Liver (tissue), 3 donors: ENCODE measurements around the gene PDLIM5.

ENCODE experiments used
- ATF3 ChIP-seq: IDR thresholded peaks from 2 replicates; pipeline ENCODE4 v1.6.1; 2016; ENCODE audit warnings: antibody characterized with exemption
- CTCF ChIP-seq: fragments of 150-350 bp; IDR thresholded peaks from 2 replicates; pipeline ENCODE4 v1.5.1; 2017; ENCODE audit warnings: improper control_type of control experiment, low read depth, low read length; ENCODE audit not compliant: missing input control
- EGR1 ChIP-seq, 2 donors: IDR thresholded peaks; 2 replicates each; pipeline ENCODE4 v1.6.1; 2016 to 2018; ENCODE audit warnings: antibody characterized with exemption in 2 of 2, low read depth in 2 of 2
- GABPA ChIP-seq, 2 donors: IDR thresholded peaks in 1 of 2; conservative IDR thresholded peaks in 1 of 2; 2 replicates each; pipeline ENCODE4 v1.6.1; 2016; ENCODE audit warnings: antibody characterized with exemption in 2 of 2, mild to moderate bottlenecking in 1 of 2, moderate library complexity in 1 of 2
- HNF4A ChIP-seq, 2 donors: conservative IDR thresholded peaks; 2 replicates each; pipeline ENCODE4 v1.6.1; 2016; ENCODE audit warnings: antibody characterized with exemption in 2 of 2, mild to moderate bottlenecking in 2 of 2
- JUND ChIP-seq, 2 donors: IDR thresholded peaks; 2 replicates each; pipeline ENCODE4 v1.6.1; 2016; ENCODE audit warnings: antibody characterized with exemption in 2 of 2
- MAX ChIP-seq: IDR thresholded peaks from 2 replicates; pipeline ENCODE4 v1.6.1; 2016; ENCODE audit warnings: antibody characterized with exemption
- RAD21 ChIP-seq, 2 donors: IDR thresholded peaks; 2 replicates each; pipeline ENCODE4 v1.6.1; 2016; ENCODE audit warnings: antibody characterized with exemption in 2 of 2, mild to moderate bottlenecking in 2 of 2
- REST ChIP-seq: IDR thresholded peaks from 2 replicates; pipeline ENCODE4 v1.6.1; 2016; ENCODE audit warnings: antibody characterized with exemption, mild to moderate bottlenecking
- SP1 ChIP-seq: IDR thresholded peaks from 2 replicates; pipeline ENCODE4 v1.6.1; 2018; ENCODE audit warnings: antibody characterized with exemption, mild to moderate bottlenecking
- TAF1 ChIP-seq: conservative IDR thresholded peaks from 2 replicates; pipeline ENCODE4 v1.6.1; 2016; ENCODE audit warnings: antibody characterized with exemption, mild to moderate bottlenecking
- YY1 ChIP-seq: IDR thresholded peaks from 2 replicates; pipeline ENCODE4 v1.6.1; 2016; ENCODE audit warnings: antibody characterized with exemption, mild to moderate bottlenecking
- ZBTB33 ChIP-seq: IDR thresholded peaks from 2 replicates; pipeline ENCODE4 v1.6.1; 2016; ENCODE audit warnings: antibody characterized with exemption
- donor health status: healthy.
- donor health status: healthy.

GRCh38 chr4:94591289-94591688 lies 139.5 kb downstream of the PDLIM5 start:
- TF ChIP-seq ZBTB33 (no peak), CTCF (no peak), HNF4A (conservative IDR thresholded peaks at IDR 0.05) (no peak), REST (no peak), EGR1 (IDR thresholded peaks at IDR 0.05; ENCODE audit: low read depth in 2 of 2) (no peak), TAF1 (no peak), YY1 (no peak), RAD21 (IDR thresholded peaks at IDR 0.05) (no peak), MAX (no peak), GABPA (IDR thresholded peaks at IDR 0.05 in 1 of 2, conservative IDR thresholded peaks at IDR 0.05 in 1 of 2) (no peak), ATF3 (no peak), SP1 (no peak), JUND (IDR thresholded peaks at IDR 0.05) (no peak)
